Measurements from ENCODE around the gene KRTAP10-3.
"Not testable (repeated sequence)": the region's sequence is repeated elsewhere in the genome, so short reads cannot be mapped to it uniquely, and the experiment has no call there.

KRTAP10-3 gene

GRCh38 chr21:44583800-44584147 lies 25.2 kb upstream of the KRTAP10-3 start:
- H3K4me3 ChIP-seq (replicated peaks in 1 of 2; ENCODE audit: low read depth in 2 of 2, low read length in 2 of 2), result no peak overlapping the region
- no peak for TF ChIP-seq CTCF (IDR thresholded peaks at IDR 0.05; ENCODE audit: low read depth, low read length)
- no peak for DNase-seq (ENCODE audit: low read depth in 2 of 2)

- no peak for TF ChIP-seq CTCF (IDR thresholded peaks at IDR 0.05; ENCODE audit: low read depth, low read length)
- no peak overlapping the region for H3K4me3 ChIP-seq (replicated peaks in 1 of 2; ENCODE audit: low read depth in 2 of 2, low read length in 2 of 2)
These were observed 24.6 kb upstream of the KRTAP10-3 start for GRCh38 chr21:44583089-44583799.

GRCh38 chr21:44582055-44582454 lies 23.5 kb upstream of the KRTAP10-3 start:
- DNase-seq (ENCODE audit: low read depth in 2 of 2), result no peak
- TF ChIP-seq CTCF (IDR thresholded peaks at IDR 0.05; ENCODE audit: low read depth, low read length), result no peak
- H3K4me3 ChIP-seq (replicated peaks in 1 of 2; ENCODE audit: low read depth in 2 of 2, low read length in 2 of 2), result no peak overlapping the region

More at GRCh38 chr21:44583089-44583799, 24.6 kb upstream of the KRTAP10-3 start:
- DNase-seq (ENCODE audit: low read depth in 2 of 2), result peak in 1 of 2 donors; percentile 5

GRCh38 chr21:44581158-44581557 lies 22.6 kb upstream of the KRTAP10-3 start:
- TF ChIP-seq CTCF (IDR thresholded peaks at IDR 0.05; ENCODE audit: low read depth, low read length), result no peak
- DNase-seq (ENCODE audit: low read depth in 2 of 2), result no peak
- H3K4me3 ChIP-seq (replicated peaks in 1 of 2; ENCODE audit: low read depth in 2 of 2, low read length in 2 of 2), result no peak overlapping the region

GRCh38 chr21:44580231-44580821 lies 21.7 kb upstream of the KRTAP10-3 start, which contains the start of gene KRTAP10-5:
TSS of gene KRTAP10-5 (minus strand) at chr21:44580604. CDS start at chr21:44580578, 26 bp downstream.
- not testable (repeated sequence) for DNase-seq (ENCODE audit: low read depth in 2 of 2); H3K4me3 ChIP-seq (replicated peaks in 1 of 2; ENCODE audit: low read depth in 2 of 2, low read length in 2 of 2)

GRCh38 chr21:44579833-44580144 lies 21.2 kb upstream of the KRTAP10-3 start:
- H3K4me3 ChIP-seq (replicated peaks in 1 of 2; ENCODE audit: low read depth in 2 of 2, low read length in 2 of 2), result no peak overlapping the region
- DNase-seq (ENCODE audit: low read depth in 2 of 2), result no peak
- no peak for TF ChIP-seq CTCF (IDR thresholded peaks at IDR 0.05; ENCODE audit: low read depth, low read length)

- no peak for DNase-seq (ENCODE audit: low read depth in 2 of 2)
- H3K4me3 ChIP-seq (replicated peaks in 1 of 2; ENCODE audit: low read depth in 2 of 2, low read length in 2 of 2), result no peak overlapping the region
- no peak for TF ChIP-seq CTCF (IDR thresholded peaks at IDR 0.05; ENCODE audit: low read depth, low read length)
These were observed 20.6 kb upstream of the KRTAP10-3 start for GRCh38 chr21:44579056-44579832.

Measured in cardiac fibroblast (primary cell).